ENCODE results near the gene UHRF1. TPM values are rescaled to one million over a fixed set of nuclear protein-coding genes. Genes with fewer than 3 reads are reported as not detected.

UHRF1 gene
- total and polyA plus RNA-seq, 2 of the 4 experiments (the other 2 are of a cell fraction), result 47.4 to 57.4 TPM

GRCh38 chr19:4987692-4988370 lies 78.5 kb downstream of the UHRF1 start (continued):
- no peak for TF ChIP-seq RCOR1 (IDR thresholded peaks at IDR 0.05; ENCODE audit: insufficient replicate concordance, low read length)

- WGBS, 2 experiments (ENCODE audit: extremely low coverage in 2 of 2, insufficient read length in 1 of 2), result 54% methylated on average over 3 of the region's 13 CpGs; no CpG with 5 or more reads in 1 of the 2 experiments
- Histone ChIP-seq H2BK120ac (ENCODE audit: low read depth, low read length) (no peak overlapping the region; the same call in 1 of the 2 replicates), H3K27ac (ENCODE audit: insufficient read depth, low read length) (no peak overlapping the region; the same call in 1 of the 2 replicates), H4K8ac (ENCODE audit: low read depth in 2 of 2, low read length in 2 of 2) (peak overlapping the region in 1 of 2 experiments; percentile 61; a peak in 1 of 4 replicates), H4K20me1 (ENCODE audit: insufficient read depth, low read length) (peaks cover 98% of the 10 kb centered on the region), H3K27me3 (ENCODE audit: control insufficient read depth, insufficient read depth, low read length) (no peaks in the 10 kb centered on the region), H3K36me3 (ENCODE audit: control insufficient read depth, insufficient read depth, low read length) (peaks cover 2% of the 10 kb centered on the region; the same call in 1 of the 2 replicates), H3K79me1 (ENCODE audit: low read depth in 1 of 2, low read length in 2 of 2) (peaks cover 22 to 94% of the 10 kb centered on the region in 2 experiments), H3K9ac (ENCODE audit: low read depth, low read length) (no peak overlapping the region), H3K23ac (ENCODE audit: low read depth, low read length) (peak overlapping the region; percentile 17; the same call in 1 of the 2 replicates), H3K4me2 (ENCODE audit: low read depth, low read length) (peak overlapping the region; percentile 28), H3K9me3 (ENCODE audit: control insufficient read depth, insufficient read depth, low read length) (no peaks in the 10 kb centered on the region; the same call in 1 of the 2 replicates), H3K4me1 (ENCODE audit: control insufficient read depth, insufficient read depth, low read length) (peaks cover 22% of the 10 kb centered on the region), H2AK9ac (replicated peaks; ENCODE audit: low read depth, low read length, poor library complexity) (peak overlapping the region; percentile 88), H3K4ac (ENCODE audit: low read depth, low read length) (peak overlapping the region; percentile 64), H3K9me1 (ENCODE audit: insufficient read depth, low read length) (peaks cover 26% of the 10 kb centered on the region), H3K18ac (ENCODE audit: low read depth, low read length) (no peak overlapping the region), H4K5ac (ENCODE audit: low read depth, low read length) (no peak overlapping the region), H2AFZ (replicated peaks; ENCODE audit: low read length, poor library complexity) (peak overlapping the region; percentile 54), H3K4me3 (ENCODE audit: insufficient read depth, low read depth, low read length) (no peak overlapping the region), H2BK20ac (ENCODE audit: low read depth, low read length) (no peak overlapping the region), H2AK5ac (ENCODE audit: low read depth, low read length) (peak overlapping the region; percentile 36), H4K91ac (ENCODE audit: insufficient read depth, low read depth, low read length) (0 out of 2 replicates have a peak overlapping the region, but pooled peaks have one; percentile 1), H3K56ac (ENCODE audit: extremely low read depth, insufficient read depth, low read length) (no peak overlapping the region), H3K14ac (replicated peaks; ENCODE audit: low read depth, low read length) (peak overlapping the region; percentile 46; the same call in 1 of the 2 replicates), H2BK15ac (ENCODE audit: low read depth, low read length) (no peak overlapping the region), H2BK5ac (ENCODE audit: low read depth, low read length, poor library complexity, severe bottlenecking) (peak overlapping the region; percentile 1)
- no peak for TF ChIP-seq CTCF (conservative IDR thresholded peaks at IDR 0.05; ENCODE audit: low read depth, low read length)
- TF ChIP-seq FOS (IDR thresholded peaks at IDR 0.05; ENCODE audit: low read depth, low read length), result peak; percentile 8; the same call in 1 of the 2 replicates
- TF ChIP-seq RCOR1 (IDR thresholded peaks at IDR 0.05; ENCODE audit: insufficient replicate concordance, low read length), result no peak
- TF ChIP-seq, protein P1, sequence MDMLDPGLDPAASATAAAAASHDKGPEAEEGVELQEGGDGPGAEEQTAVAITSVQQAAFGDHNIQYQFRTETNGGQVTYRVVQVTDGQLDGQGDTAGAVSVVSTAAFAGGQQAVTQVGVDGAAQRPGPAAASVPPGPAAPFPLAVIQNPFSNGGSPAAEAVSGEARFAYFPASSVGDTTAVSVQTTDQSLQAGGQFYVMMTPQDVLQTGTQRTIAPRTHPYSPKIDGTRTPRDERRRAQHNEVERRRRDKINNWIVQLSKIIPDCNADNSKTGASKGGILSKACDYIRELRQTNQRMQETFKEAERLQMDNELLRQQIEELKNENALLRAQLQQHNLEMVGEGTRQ (IDR thresholded peaks at IDR 0.05; ENCODE audit: low read depth, low read length), result peak; percentile 47; the same call in 1 of the 2 replicates
- peak; percentile 66 for TF ChIP-seq MAZ (IDR thresholded peaks at IDR 0.05; ENCODE audit: borderline replicate concordance, low read depth, low read length)
- no peak for TF ChIP-seq CHD1 (IDR thresholded peaks at IDR 0.05; ENCODE audit: low read depth, low read length)
- CTCF ChIA-PET, result interaction anchor here (0.6 kb wide), 1 partner anchor 37 kb away, joined by 3 read pairs; no protein-coding TSS in a partner anchor
- POLR2A ChIA-PET (ENCODE audit: unreplicated experiment), result no interaction called here
- no TSS peak for BruUV-seq (replicated peaks)
- DNase-seq (peak; percentile 88), ATAC-seq (ENCODE audit: low read depth) (peak; percentile 88)
- dilution Hi-C loops (cut with HindIII; ENCODE audit: low sequenced_read_pairs, unreplicated experiment) (no loop called here), in situ Hi-C loops (cut with MboI; ENCODE audit: low sequenced_read_pairs) (no loop called here), intact Hi-C loops (cut with micrococcal nuclease) (no loop called here)
These were observed 79.5 kb downstream of the UHRF1 start for GRCh38 chr19:4988770-4989251.
